H9 (cell line): ENCODE results near the gene ZNF555. TPM values are rescaled to one million over a fixed set of nuclear protein-coding genes. Genes with fewer than 3 reads are reported as not detected.
A peak's percentile ranks its signal among the peaks of the same experiment; 100 is the strongest.

ENCODE experiments used
- DNase-seq: peaks from one replicate; pipeline ENCODE4 v3.0.0-alpha.2; 2017
- H2AFZ ChIP-seq: one replicate; pipeline ENCODE4 v1.6.1; 2013; ENCODE audit warnings: mild to moderate bottlenecking, low read length, control low read depth, moderate library complexity
- H2AK5ac ChIP-seq: 2 replicates; pipeline ENCODE4 v1.6.1; 2013; ENCODE audit warnings: low read length, control low read depth, mixed read lengths; ENCODE audit not compliant: insufficient read length
- H2BK120ac ChIP-seq: one replicate; pipeline ENCODE4 v1.6.1; 2013; ENCODE audit warnings: low read depth, mild to moderate bottlenecking, low read length, control low read depth, inconsistent platforms; ENCODE audit not compliant: poor library complexity, severe bottlenecking
- H2BK12ac ChIP-seq: 2 replicates; pipeline ENCODE4 v1.6.1; 2013; ENCODE audit warnings: low read length, control low read depth, mixed read lengths, low read depth; ENCODE audit not compliant: insufficient read length
- H2BK15ac ChIP-seq: 2 replicates; pipeline ENCODE4 v1.6.1; 2013; ENCODE audit warnings: low read depth, low read length, control low read depth
- H2BK20ac ChIP-seq: one replicate; pipeline ENCODE4 v1.6.1; 2013; ENCODE audit warnings: low read depth, mild to moderate bottlenecking, low read length, control low read depth, inconsistent platforms; ENCODE audit not compliant: poor library complexity, severe bottlenecking
- H2BK5ac ChIP-seq: 2 replicates; pipeline ENCODE4 v1.6.1; 2013; ENCODE audit warnings: low read length, control low read depth, mixed read lengths; ENCODE audit not compliant: insufficient read length
- H3K14ac ChIP-seq: 2 replicates; pipeline ENCODE4 v1.6.1; 2013; ENCODE audit warnings: low read length, control low read depth; ENCODE audit not compliant: insufficient read depth
- H3K18ac ChIP-seq: 2 replicates; pipeline ENCODE4 v1.6.1; 2013; ENCODE audit warnings: low read depth, mild to moderate bottlenecking, mixed read lengths, low read length, control low read depth; ENCODE audit not compliant: insufficient read length
- H3K23ac ChIP-seq: 2 replicates; pipeline ENCODE4 v1.6.1; 2013; ENCODE audit warnings: low read length, control low read depth, mixed read lengths, low read depth; ENCODE audit not compliant: insufficient read length
- H3K23me2 ChIP-seq: 2 replicates; pipeline ENCODE4 v1.6.1; 2013; ENCODE audit warnings: low read depth, mild to moderate bottlenecking, mixed read lengths, low read length, control low read depth; ENCODE audit not compliant: insufficient read length, poor library complexity, severe bottlenecking
- H3K27ac ChIP-seq: 2 replicates; pipeline ENCODE4 v1.5.1; 2013; ENCODE audit warnings: low read length, control low read depth, mixed read lengths, low read depth; ENCODE audit not compliant: insufficient read length
- H3K27me3 ChIP-seq: 2 replicates; pipeline ENCODE4 v1.6.1; 2013; ENCODE audit warnings: low read length, control low read depth, inconsistent platforms; ENCODE audit not compliant: insufficient read depth
- H3K4ac ChIP-seq: 2 replicates; pipeline ENCODE4 v1.6.1; 2013; ENCODE audit warnings: low read depth, mild to moderate bottlenecking, control low read depth, inconsistent platforms, low read length, moderate library complexity
- H3K4me1 ChIP-seq: 2 replicates; pipeline ENCODE4 v1.6.1; 2013; ENCODE audit warnings: low read length, control low read depth, inconsistent platforms; ENCODE audit not compliant: insufficient read depth
- H3K4me2 ChIP-seq: 2 replicates; pipeline ENCODE4 v1.6.1; 2013; ENCODE audit warnings: low read length, control low read depth, mixed read lengths; ENCODE audit not compliant: insufficient read length, insufficient read depth
- H3K56ac ChIP-seq: 2 replicates; pipeline ENCODE4 v1.6.1; 2013; ENCODE audit warnings: low read depth, mild to moderate bottlenecking, mixed read lengths, low read length, control low read depth; ENCODE audit not compliant: insufficient read length
- H3K79me1 ChIP-seq: 2 replicates; pipeline ENCODE4 v1.6.1; 2013; ENCODE audit warnings: low read depth, mild to moderate bottlenecking, moderate library complexity, low read length, control low read depth, inconsistent platforms; ENCODE audit not compliant: insufficient read depth, poor library complexity, severe bottlenecking
- H3K79me2 ChIP-seq: 2 replicates; pipeline ENCODE4 v1.6.1; 2013; ENCODE audit warnings: low read length, control low read depth, inconsistent platforms; ENCODE audit not compliant: insufficient read depth
- H3K9ac ChIP-seq: 2 replicates; pipeline ENCODE4 v1.6.1; 2013; ENCODE audit warnings: low read length, control low read depth, mixed read lengths; ENCODE audit not compliant: insufficient read length; ENCODE audit errors: extremely low read depth
- H3K9me3 ChIP-seq: one replicate; pipeline ENCODE4 v1.6.1; 2013; ENCODE audit warnings: low read depth, low read length, inconsistent platforms; ENCODE audit not compliant: control insufficient read depth
- H3T11ph ChIP-seq: one replicate; pipeline ENCODE4 v1.6.1; 2013; ENCODE audit warnings: mild to moderate bottlenecking, low read length, control low read depth, inconsistent platforms
- H4K20me1 ChIP-seq: one replicate; pipeline ENCODE4 v1.6.1; 2013; ENCODE audit not compliant: control insufficient read depth, insufficient read length, insufficient read depth
- H4K5ac ChIP-seq: 2 replicates; pipeline ENCODE4 v1.6.1; 2013; ENCODE audit warnings: low read depth, mild to moderate bottlenecking, mixed read lengths, low read length, control low read depth; ENCODE audit not compliant: insufficient read length
- H4K8ac ChIP-seq: replicated peaks from 2 replicates; pipeline ENCODE4 v1.6.1; 2013; ENCODE audit warnings: low read length, control low read depth, mixed read lengths, low read depth; ENCODE audit not compliant: insufficient read length
- H4K91ac ChIP-seq: 2 replicates; pipeline ENCODE4 v1.6.1; 2013; ENCODE audit warnings: low read depth, mild to moderate bottlenecking, moderate library complexity, mixed read lengths, low read length, control low read depth; ENCODE audit not compliant: insufficient read length
- H3K27ac Mint-ChIP-seq, 3 experiments: 2 replicates in 2 of 3; 3 replicates in 1 of 3; pipeline ENCODE4 v1.8.0; 2020 to 2021; ENCODE audit warnings: mixed read lengths in 3 of 3, mild to moderate bottlenecking in 1 of 3, moderate library complexity in 1 of 3
- H3K27me3 Mint-ChIP-seq: 2 replicates; pipeline ENCODE4 v1.8.0; 2021; ENCODE audit warnings: low read depth, mild to moderate bottlenecking, moderate library complexity, mixed read lengths
- H3K36me3 Mint-ChIP-seq, 3 experiments: 2 replicates in 2 of 3; 3 replicates in 1 of 3; pipeline ENCODE4 v1.8.0; 2020 to 2021; ENCODE audit warnings: low read depth in 3 of 3, mixed read lengths in 3 of 3; ENCODE audit not compliant: insufficient read depth in 1 of 3
- H3K4me1 Mint-ChIP-seq, 2 experiments: 2 replicates each; pipeline ENCODE4 v1.8.0; 2020; ENCODE audit warnings: mixed read lengths in 2 of 2
- H3K4me3 Mint-ChIP-seq, 2 experiments: 2 replicates in 1 of 2; 3 replicates in 1 of 2; pipeline ENCODE4 v1.8.0; 2020 to 2021; ENCODE audit warnings: mild to moderate bottlenecking in 2 of 2, mixed read lengths in 2 of 2, moderate library complexity in 1 of 2
- H3K9me3 Mint-ChIP-seq, 2 experiments: 2 replicates in 1 of 2; 3 replicates in 1 of 2; pipeline ENCODE4 v1.8.0; 2020; ENCODE audit warnings: mild to moderate bottlenecking in 2 of 2, mixed read lengths in 2 of 2, moderate library complexity in 1 of 2
- WGBS: extraction: QIAGEN DNeasy Blood & Tissue Kit; methylation state at CpG from one replicate; pipeline ENCODE4 v1.1.7; 2013; ENCODE audit warnings: missing lambda C conversion rate, low lambda C conversion rate, mixed read lengths; ENCODE audit not compliant: insufficient read length; ENCODE audit errors: extremely low coverage; 5-methylcytosine and 5-hydroxymethylcytosine counted together
- total RNA-seq: library from RNA; stranded (reverse); gene quantifications from 2 replicates; pipeline ENCODE4 v1.2.1, GENCODE V29; 2021
- TF ChIP-seq, protein P1 (sequence below): fragments of 200-600 bp; sonication (generic); conservative IDR thresholded peaks from 3 replicates; pipeline ENCODE4 v1.8.0; 2021; ENCODE audit warnings: antibody characterized with exemption, mild to moderate bottlenecking

Gene ZNF555
- total RNA-seq, 1 experiment from 2014 or later, result 7.8 TPM

DNA sequence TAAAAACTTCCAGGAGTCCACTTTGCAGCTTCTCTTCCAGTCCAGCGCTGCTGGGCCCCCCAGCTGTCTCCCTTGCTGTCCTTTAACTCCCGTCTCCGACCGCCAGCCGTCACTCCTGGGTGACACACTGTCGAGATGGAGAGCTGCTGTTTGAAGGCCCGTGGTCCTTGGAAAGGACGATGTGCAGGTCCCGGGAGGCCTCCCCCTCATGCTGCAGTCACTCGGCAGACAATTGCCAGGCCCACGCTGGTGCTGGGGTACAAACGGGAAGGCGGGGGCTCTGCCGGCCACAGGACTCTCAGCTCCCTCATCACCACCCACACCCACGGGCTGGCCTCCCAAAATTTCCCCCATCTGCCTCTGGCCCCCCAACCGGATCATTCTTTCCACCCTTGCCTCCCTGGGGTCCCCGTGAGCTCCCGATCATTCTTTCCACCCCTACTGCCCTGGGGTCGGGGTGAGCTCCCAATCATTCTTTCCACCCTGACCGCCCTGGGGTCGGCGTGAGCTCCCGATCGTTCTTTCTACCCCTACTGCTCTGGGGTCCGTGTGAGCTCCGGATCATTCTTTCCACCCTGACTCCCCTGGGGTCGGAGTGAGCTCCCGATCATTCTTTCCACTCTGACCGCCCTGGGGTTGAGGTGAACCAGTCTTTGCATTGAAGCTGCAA is 37.7 kb upstream of the ZNF555 start:
- Histone ChIP-seq H2BK120ac (no peak overlapping the region), H4K8ac (no peak overlapping the region), H2BK15ac (no peak overlapping the region), H3K14ac (no peak overlapping the region), H2BK5ac (no peak overlapping the region), H3K9ac (no peak overlapping the region), H3T11ph (no peak overlapping the region), H3K4me1 (no peaks in the 10 kb centered on the region), H2AFZ (no peak overlapping the region), H3K27ac (no peak overlapping the region), H3K56ac (no peak overlapping the region), H3K79me2 (no peaks in the 10 kb centered on the region), H4K91ac (no peak overlapping the region), H3K4ac (no peak overlapping the region), H3K23me2 (no peaks in the 10 kb centered on the region), H2BK12ac (no peak overlapping the region), H3K27me3 (no peaks in the 10 kb centered on the region), H3K79me1 (peaks cover 4% of the 10 kb centered on the region), H2BK20ac (no peak overlapping the region), H3K18ac (no peak overlapping the region), H3K9me3 (no peaks in the 10 kb centered on the region), H4K20me1 (no peaks in the 10 kb centered on the region), H2AK5ac (no peak overlapping the region), H3K23ac (no peak overlapping the region), H4K5ac (no peak overlapping the region), H3K4me2 (no peak overlapping the region)
- H3K9me3 Mint-ChIP-seq, result no peaks in the 10 kb centered on the region
- no CpG with 5 or more reads among the region's 29 CpGs for WGBS
- peak overlapping the region in 2 of 3 experiments; percentile 28 to 44; a peak in 1 of 7 replicates for H3K27ac Mint-ChIP-seq
- H3K36me3 Mint-ChIP-seq, result peaks cover 19 to 75% (median 75%) of the 10 kb centered on the region in 3 experiments
- DNase-seq, result no peak
- TF ChIP-seq, protein P1, sequence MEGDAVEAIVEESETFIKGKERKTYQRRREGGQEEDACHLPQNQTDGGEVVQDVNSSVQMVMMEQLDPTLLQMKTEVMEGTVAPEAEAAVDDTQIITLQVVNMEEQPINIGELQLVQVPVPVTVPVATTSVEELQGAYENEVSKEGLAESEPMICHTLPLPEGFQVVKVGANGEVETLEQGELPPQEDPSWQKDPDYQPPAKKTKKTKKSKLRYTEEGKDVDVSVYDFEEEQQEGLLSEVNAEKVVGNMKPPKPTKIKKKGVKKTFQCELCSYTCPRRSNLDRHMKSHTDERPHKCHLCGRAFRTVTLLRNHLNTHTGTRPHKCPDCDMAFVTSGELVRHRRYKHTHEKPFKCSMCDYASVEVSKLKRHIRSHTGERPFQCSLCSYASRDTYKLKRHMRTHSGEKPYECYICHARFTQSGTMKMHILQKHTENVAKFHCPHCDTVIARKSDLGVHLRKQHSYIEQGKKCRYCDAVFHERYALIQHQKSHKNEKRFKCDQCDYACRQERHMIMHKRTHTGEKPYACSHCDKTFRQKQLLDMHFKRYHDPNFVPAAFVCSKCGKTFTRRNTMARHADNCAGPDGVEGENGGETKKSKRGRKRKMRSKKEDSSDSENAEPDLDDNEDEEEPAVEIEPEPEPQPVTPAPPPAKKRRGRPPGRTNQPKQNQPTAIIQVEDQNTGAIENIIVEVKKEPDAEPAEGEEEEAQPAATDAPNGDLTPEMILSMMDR, result no peak
- no peaks in the 10 kb centered on the region for H3K4me1 Mint-ChIP-seq
- H3K4me3 Mint-ChIP-seq, result no peak overlapping the region; a peak in 1 of 5 replicates
- H3K27me3 Mint-ChIP-seq, result no peaks in the 10 kb centered on the region
